SK-N-SH (cell line): ENCODE results near the gene UNC93B1. TPM values are rescaled to one million over a fixed set of nuclear protein-coding genes. Genes with fewer than 3 reads are reported as not detected.

Experiments used
- CTCF ChIA-PET: fragments of 300-600, 350-600 bp; formaldehyde crosslinking; extraction: SDS; loops from one replicate; lab custom pipeline; 2021; lab: Yijun Ruan, JAX
- POLR2A ChIA-PET: fragments of 350-600 bp; sonication (Branson Sonifier 250); formaldehyde crosslinking; extraction: SDS; loops from one replicate; lab custom pipeline; 2020; ENCODE audit warnings: antibody characterized with exemption, inconsistent platforms; lab: Yijun Ruan, JAX
- DNase-seq: peaks from one replicate; pipeline ENCODE4 v3.0.0; 2012
- H2AFZ ChIP-seq: fragments of 200-600 bp; sonication (generic); 2 replicates; pipeline ENCODE4 v1.8.1; 2016; ENCODE audit warnings: antibody characterized with exemption, mild to moderate bottlenecking, low read depth
- H3F3A ChIP-seq: fragments of 200-600 bp; sonication (generic); replicated peaks from 2 replicates; pipeline ENCODE3; 2016; ENCODE audit warnings: antibody characterized with exemption, mild to moderate bottlenecking; ENCODE audit not compliant: insufficient read depth
- H3K27ac ChIP-seq, 2 experiments: fragments of 200-500 bp in 1 of 2; fragments of 200-600 bp in 1 of 2; sonication (Bioruptor generic) in 1 of 2; sonication (generic), shearing (Covaris generic) in 1 of 2; 2 replicates each; pipeline versions ENCODE4 v1.5.1 to v1.6.1; 2014 to 2016; ENCODE audit warnings: low read depth in 2 of 2, inconsistent platforms in 1 of 2, low read length in 1 of 2, mild to moderate bottlenecking in 1 of 2, mixed read lengths in 1 of 2
- H3K27me3 ChIP-seq: fragments of 200-600 bp; sonication (generic), shearing (Covaris generic); 2 replicates; pipeline ENCODE4 v1.6.1; 2016; ENCODE audit warnings: mixed run types; ENCODE audit not compliant: insufficient read depth
- H3K36me3 ChIP-seq, 2 experiments: fragments of 200-500 bp in 1 of 2; fragments of 200-600 bp in 1 of 2; sonication (Bioruptor generic) in 1 of 2; sonication (generic) in 1 of 2; replicated peaks in 1 of 2; 2 replicates each; pipeline versions ENCODE3 to v1.5.1; 2014 to 2016; ENCODE audit warnings: low read length in 1 of 2, mild to moderate bottlenecking in 1 of 2; ENCODE audit not compliant: insufficient read depth in 2 of 2, control insufficient read depth in 1 of 2
- H3K4me1 ChIP-seq, 2 experiments: fragments of 200-500 bp in 1 of 2; fragments of 200-600 bp in 1 of 2; sonication (Bioruptor generic) in 1 of 2; sonication (generic), shearing (Covaris generic) in 1 of 2; 2 replicates each; pipeline versions ENCODE4 v1.5.1 to v1.6.1; 2014 to 2016; ENCODE audit warnings: low read depth in 1 of 2, low read length in 1 of 2, mixed run types in 1 of 2; ENCODE audit not compliant: insufficient read depth in 2 of 2, control insufficient read depth in 1 of 2
- H3K4me2 ChIP-seq: fragments of 200-600 bp; sonication (generic), shearing (Covaris generic); 2 replicates; pipeline ENCODE4 v1.6.1; 2017; ENCODE audit warnings: mixed run types
- H3K4me3 ChIP-seq, 2 experiments: fragments of 200-500 bp in 1 of 2; fragments of 200-600 bp in 1 of 2; sonication (Bioruptor generic) in 1 of 2; sonication (generic), shearing (Covaris generic) in 1 of 2; 2 replicates each; pipeline versions ENCODE4 v1.5.1 to v1.8.1; 2014 to 2016; ENCODE audit warnings: low read depth in 2 of 2, inconsistent platforms in 1 of 2, low read length in 1 of 2, mild to moderate bottlenecking in 1 of 2, mixed read lengths in 1 of 2, moderate library complexity in 1 of 2
- H3K79me2 ChIP-seq: fragments of 200-600 bp; sonication (generic); 2 replicates; pipeline ENCODE4 v1.8.1; 2017; ENCODE audit warnings: mild to moderate bottlenecking; ENCODE audit not compliant: insufficient read depth
- H3K9ac ChIP-seq: fragments of 200-600 bp; sonication (generic); 2 replicates; pipeline ENCODE4 v1.6.1; 2017; ENCODE audit warnings: mixed run types
- H3K9me2 ChIP-seq: fragments of 200-600 bp; sonication (generic); 2 replicates; pipeline ENCODE4 v1.6.1; 2017; ENCODE audit warnings: mixed run types
- H3K9me3 ChIP-seq: fragments of 200-600 bp; sonication (generic); 2 replicates; pipeline ENCODE4 v1.6.1; 2017; ENCODE audit warnings: mixed run types, mild to moderate bottlenecking, moderate library complexity
- H4K20me1 ChIP-seq: fragments of 200-600 bp; sonication (generic); 2 replicates; pipeline ENCODE4 v1.6.1; 2017; ENCODE audit warnings: mild to moderate bottlenecking, mixed run types; ENCODE audit not compliant: insufficient read depth
- ELF1 ChIP-seq: IDR thresholded peaks from 2 replicates; pipeline ENCODE4 v1.4.0; 2012
- FOXJ3 ChIP-seq: sonication (generic); formaldehyde crosslinking; IDR thresholded peaks from 2 replicates; pipeline ENCODE4 v1.5.1; 2020; ENCODE audit warnings: mild to moderate bottlenecking, missing genetic modification reagents
- JUND ChIP-seq: IDR thresholded peaks from 2 replicates; pipeline ENCODE4 v1.4.0; 2012
- MAX ChIP-seq: IDR thresholded peaks from 2 replicates; pipeline ENCODE4 v1.4.0; 2012; ENCODE audit warnings: low read depth
- MEF2A ChIP-seq: IDR thresholded peaks from 2 replicates; pipeline ENCODE4 v1.4.0; 2012; ENCODE audit warnings: low read depth, borderline replicate concordance
- MXI1 ChIP-seq: IDR thresholded peaks from 2 replicates; pipeline ENCODE4 v1.6.1; 2012; ENCODE audit warnings: mild to moderate bottlenecking, low read depth, low read length, improper control_type of control experiment
- NFIC ChIP-seq: IDR thresholded peaks from 2 replicates; pipeline ENCODE4 v1.4.0; 2012; ENCODE audit warnings: borderline replicate concordance
- POLR2AphosphoS5 ChIP-seq: IDR thresholded peaks from 2 replicates; pipeline ENCODE4 v1.6.1; 2012; ENCODE audit warnings: low read depth, low read length
- SIN3A ChIP-seq: IDR thresholded peaks from 2 replicates; pipeline ENCODE4 v1.6.1; 2012; ENCODE audit warnings: low read depth, mild to moderate bottlenecking, low read length, moderate library complexity, borderline replicate concordance
- TAF1 ChIP-seq: IDR thresholded peaks from 2 replicates; pipeline ENCODE4 v1.6.1; 2012; ENCODE audit warnings: low read depth, mild to moderate bottlenecking, low read length, moderate library complexity, borderline replicate concordance
- TCF12 ChIP-seq: IDR thresholded peaks from 2 replicates; pipeline ENCODE4 v1.4.0; 2012
- WGBS: methylation state at CpG from one replicate; pipeline ENCODE4 v1.1.6; 2017; ENCODE audit warnings: low lambda C conversion rate; 5-methylcytosine and 5-hydroxymethylcytosine counted together
- polyA plus RNA-seq, 3 experiments: library from polyadenylated mRNA; depleted of rRNA; stranded (reverse); fragments of >200 nt; gene quantifications; 2 replicates each; pipeline ENCODE4 v1.2.3, GENCODE V29; 2012
- TF ChIP-seq, protein P1 (sequence below): IDR thresholded peaks from 2 replicates; pipeline ENCODE4 v1.4.0; 2012; ENCODE audit warnings: low read depth, borderline replicate concordance

UNC93B1 gene
- polyA plus RNA-seq, 1 of the 3 experiments (the other 2 are of a cell fraction) = 28.9 TPM

- Histone ChIP-seq H3K4me3 (no peak within 1 kb of the TSS), H3K27me3 (no peaks in the 10 kb centered on the region), H3K9me2 (no peaks in the 10 kb centered on the region), H2AFZ (0 out of 2 replicates have a peak within 1 kb of the TSS, but pooled peaks have one; percentile 86), H3K4me2 (no peak within 1 kb of the TSS), H3K79me2 (no peaks in the 10 kb centered on the region), H3K9me3 (no peaks in the 10 kb centered on the region), H3K36me3 (peaks cover 9 to 10% of the 10 kb centered on the region in 2 experiments), H3K9ac (no peak within 1 kb of the TSS; the same call in 1 of the 2 replicates), H3K27ac (peak within 1 kb of the TSS; percentile 44 to 53; a peak in 1 of 4 replicates), H3K4me1 (peaks cover 12 to 20% of the 10 kb centered on the region in 2 experiments; a peak in 2 of 4 replicates), H3F3A (peaks cover 12% of the 10 kb centered on the region), H4K20me1 (no peaks in the 10 kb centered on the region)
- WGBS = 72% methylated on average over 24 of the region's 51 CpGs
- ChIA-PET CTCF (no interaction called here), POLR2A (interaction anchor here (1.0 kb wide), 1 partner anchor 8 kb away, joined by 3 read pairs; no protein-coding TSS in a partner anchor)
- peak; percentile 67 for DNase-seq
- TF ChIP-seq ELF1 (no peak), FOXJ3 (no peak), MAX (no peak), SIN3A (no peak), TAF1 (no peak), POLR2AphosphoS5 (no peak), MXI1 (no peak), MEF2A (no peak), TCF12 (no peak)
- TF ChIP-seq, protein P1, sequence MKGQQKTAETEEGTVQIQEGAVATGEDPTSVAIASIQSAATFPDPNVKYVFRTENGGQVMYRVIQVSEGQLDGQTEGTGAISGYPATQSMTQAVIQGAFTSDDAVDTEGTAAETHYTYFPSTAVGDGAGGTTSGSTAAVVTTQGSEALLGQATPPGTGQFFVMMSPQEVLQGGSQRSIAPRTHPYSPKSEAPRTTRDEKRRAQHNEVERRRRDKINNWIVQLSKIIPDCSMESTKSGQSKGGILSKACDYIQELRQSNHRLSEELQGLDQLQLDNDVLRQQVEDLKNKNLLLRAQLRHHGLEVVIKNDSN = no peak
These were observed 35.0 kb upstream of the UNC93B1 start, which contains the start of gene TCIRG1 for GRCh38 chr11:68038718-68039525. Gene TCIRG1, plus strand, starts transcription at chr11:68039025. Its CDS starts 2,247 bp downstream, at chr11:68041272.

- Histone ChIP-seq H3K9me3 (no peaks in the 10 kb centered on the region), H3K9me2 (no peaks in the 10 kb centered on the region), H4K20me1 (no peaks in the 10 kb centered on the region), H3K27ac (peak overlapping the region; percentile 9 to 19; a peak in 1 of 4 replicates), H3K4me2 (no peak overlapping the region), H3K36me3 (peaks cover 14 to 16% of the 10 kb centered on the region in 2 experiments), H3K4me3 (no peak overlapping the region), H3K4me1 (peaks cover 12 to 20% of the 10 kb centered on the region in 2 experiments; a peak in 2 of 4 replicates), H2AFZ (no peak overlapping the region), H3K9ac (no peak overlapping the region), H3F3A (peaks cover 12% of the 10 kb centered on the region), H3K27me3 (no peaks in the 10 kb centered on the region), H3K79me2 (no peaks in the 10 kb centered on the region)
- POLR2A ChIA-PET = interaction anchor here (1.0 kb wide), 1 partner anchor 9 kb away, joined by 3 read pairs; no protein-coding TSS in a partner anchor
- TF ChIP-seq NFIC (no peak), JUND (no peak)
- CTCF ChIA-PET = no interaction called here
- DNase-seq = peak; percentile 66
- WGBS = no CpG with 5 or more reads among the region's 13 CpGs
These were observed 34.4 kb upstream of the UNC93B1 start for GRCh38 chr11:68038226-68038717.
